A673 (cell line): ENCODE data around the gene DMD. TPM values are rescaled to one million over a fixed set of nuclear protein-coding genes. Genes with fewer than 3 reads are reported as not detected.

Experiments used
- BruUV-seq: library from RNA; stranded (reverse); fragments of 400-500 nt; replicated peaks from 2 replicates; lab custom pipeline; 2021; lab: Mats Ljungman, UMichigan
- CTCF ChIA-PET: fragments of 300-600 bp; sonication (Branson Sonifier 250); formaldehyde crosslinking; loops from one replicate; lab custom pipeline; 2022; ENCODE audit warnings: antibody characterized with exemption; lab: Charles Lee
- POLR2A ChIA-PET: fragments of 300-600 bp; sonication (Branson Sonifier 250); formaldehyde crosslinking; loops from one replicate; lab custom pipeline; 2022; ENCODE audit warnings: antibody characterized with exemption; ENCODE audit not compliant: low non-redundant PET; lab: Charles Lee
- DNase-seq: peaks from one replicate; pipeline ENCODE4 v3.0.0-alpha.2; 2015; ENCODE audit warnings: low spot score
- H3K27ac ChIP-seq: fragments of 200-600 bp; sonication (generic); 2 replicates; pipeline ENCODE4 v1.5.1; 2016; ENCODE audit warnings: mixed run types, low read depth, mild to moderate bottlenecking, mixed read lengths, antibody characterized with exemption, low read length; ENCODE audit not compliant: poor library complexity, severe bottlenecking
- H3K27me3 ChIP-seq: fragments of 200-600 bp; sonication (generic); replicated peaks from 2 replicates; pipeline ENCODE4 v1.6.1; 2017; ENCODE audit warnings: mixed run types, low read depth, mild to moderate bottlenecking, mixed read lengths, antibody characterized with exemption, low read length; ENCODE audit not compliant: insufficient read depth, poor library complexity
- H3K36me3 ChIP-seq: fragments of 200-600 bp; sonication (generic); 2 replicates; pipeline ENCODE4 v1.6.1; 2016; ENCODE audit warnings: mixed run types, mild to moderate bottlenecking, mixed read lengths, antibody characterized with exemption, low read length; ENCODE audit not compliant: insufficient read depth, poor library complexity, severe bottlenecking
- H3K4me1 ChIP-seq: fragments of 200-600 bp; sonication (generic); 2 replicates; pipeline ENCODE4 v1.6.1; 2017; ENCODE audit warnings: mixed run types, mild to moderate bottlenecking, mixed read lengths, antibody characterized with exemption, low read length; ENCODE audit not compliant: insufficient read depth, poor library complexity, severe bottlenecking
- H3K4me3 ChIP-seq: fragments of 200-600 bp; sonication (generic); 2 replicates; pipeline ENCODE4 v1.5.1; 2016; ENCODE audit warnings: low read depth, mixed run types, mild to moderate bottlenecking, mixed read lengths, low read length; ENCODE audit not compliant: poor library complexity, severe bottlenecking
- H3K9me3 ChIP-seq: fragments of 200-600 bp; sonication (generic); 2 replicates; pipeline ENCODE4 v1.6.1; 2016; ENCODE audit warnings: mixed run types, low read depth, mild to moderate bottlenecking, mixed read lengths, antibody characterized with exemption, low read length; ENCODE audit not compliant: poor library complexity, severe bottlenecking
- CTCF ChIP-seq: fragments of 300-800, 200-600 bp; sonication (generic); conservative IDR thresholded peaks from 2 replicates; pipeline ENCODE4 v1.5.1; 2017; ENCODE audit warnings: low read depth, mild to moderate bottlenecking, antibody characterized with exemption, low read length, moderate library complexity, mixed read lengths
- EZH2 ChIP-seq: fragments of 200-600 bp; sonication (generic); IDR thresholded peaks from 2 replicates; pipeline ENCODE4 v1.6.1; 2017; ENCODE audit warnings: borderline replicate concordance, low read depth, mild to moderate bottlenecking, mixed read lengths, antibody characterized with exemption, low read length; ENCODE audit not compliant: poor library complexity, severe bottlenecking
- intact Hi-C: fragments of 100-400 bp; cut with micrococcal nuclease; formaldehyde crosslinking; loops from one replicate; pipeline ENCODE4 v1.10.0; 2022; ENCODE audit not compliant: unreplicated experiment
- total RNA-seq: library from RNA; stranded (reverse); gene quantifications from 2 replicates; pipeline ENCODE4 v1.2.3, GENCODE V29; 2021

DMD gene
- total RNA-seq, 1 experiment from 2014 or later, result 5.4 TPM

GRCh38 chrX:31653422-31653821 lies 1557.9 kb downstream of the DMD start:
- Histone ChIP-seq H3K36me3 (no peaks in the 10 kb centered on the region), H3K4me1 (no peaks in the 10 kb centered on the region), H3K27ac (no peak overlapping the region), H3K27me3 (no peaks in the 10 kb centered on the region), H3K9me3 (no peaks in the 10 kb centered on the region), H3K4me3 (no peak overlapping the region)
- ChIA-PET CTCF (no interaction called here), POLR2A (no interaction called here)
- intact Hi-C loops, result loop anchor here (10.0 kb wide), 2 partner anchors 379 to 461 kb away; no protein-coding TSS in a partner anchor
- no peak for TF ChIP-seq CTCF
- TF ChIP-seq EZH2, result no peak
- no TSS peak for BruUV-seq
- DNase-seq, result no peak

GRCh38 chrX:31652650-31653049 lies 1558.7 kb downstream of the DMD start:
- Histone ChIP-seq H3K9me3 (no peaks in the 10 kb centered on the region), H3K4me1 (no peaks in the 10 kb centered on the region), H3K27ac (no peak overlapping the region), H3K27me3 (no peaks in the 10 kb centered on the region), H3K36me3 (no peaks in the 10 kb centered on the region), H3K4me3 (no peak overlapping the region)
- DNase-seq, result no peak
- ChIA-PET POLR2A (no interaction called here), CTCF (no interaction called here)
- BruUV-seq, result no TSS peak
- TF ChIP-seq CTCF, result no peak
- TF ChIP-seq EZH2, result no peak
- intact Hi-C loops, result loop anchor here (10.0 kb wide), 2 partner anchors 378 to 462 kb away; no protein-coding TSS in a partner anchor

- ChIA-PET POLR2A (no interaction called here), CTCF (no interaction called here)
- H3K27me3 ChIP-seq, result no peaks in the 10 kb centered on the region
- no TSS peak for BruUV-seq
- no peaks in the 10 kb centered on the region for H3K4me1 ChIP-seq
- DNase-seq, result no peak
- H3K36me3 ChIP-seq, result no peaks in the 10 kb centered on the region
- no peak overlapping the region for H3K27ac ChIP-seq
- H3K4me3 ChIP-seq, result no peak overlapping the region
- no peak for TF ChIP-seq CTCF
- TF ChIP-seq EZH2, result no peak
- no peaks in the 10 kb centered on the region for H3K9me3 ChIP-seq
- intact Hi-C loops, result loop anchor here (10.0 kb wide), 1 partner anchor 174 kb away; no protein-coding TSS in a partner anchor
Observed at GRCh38 chrX:31649201-31649600, 1562.1 kb downstream of the DMD start.
